GM12878 (cell line): ENCODE results near the gene TCF25. TPM values are rescaled to one million over a fixed set of nuclear protein-coding genes. Genes with fewer than 3 reads are reported as not detected.

ENCODE experiments used
- ATAC-seq: fragments of 200-7000 bp; cut with Tn5 transposase; 3 replicates; pipeline ENCODE4 v1.9.1; 2020; ENCODE audit warnings: mild to moderate bottlenecking, moderate library complexity
- BruUV-seq: library from RNA; stranded (reverse); fragments of 400-500 nt; replicated peaks from 2 replicates; lab custom pipeline; 2021; lab: Mats Ljungman, UMichigan
- CTCF ChIA-PET: fragments of 300-600 bp; sonication (Branson Sonifier 250); formaldehyde crosslinking; extraction: SDS; loops from one replicate; lab custom pipeline; 2021; ENCODE audit warnings: inconsistent platforms; lab: Yijun Ruan, JAX
- POLR2A ChIA-PET: fragments of 350-600 bp; formaldehyde crosslinking; extraction: SDS; loops from one replicate; lab custom pipeline; 2021; ENCODE audit warnings: inconsistent platforms; lab: Charles Lee
- RAD21 ChIA-PET: fragments of 300-600 bp; sonication (Branson Sonifier 250); formaldehyde crosslinking; loops from one replicate; lab custom pipeline; 2023; ENCODE audit warnings: antibody characterized with exemption; ENCODE audit not compliant: unreplicated experiment; lab: Charles Lee
- SMC1A ChIA-PET: fragments of 300-600 bp; sonication (Branson Sonifier 250); formaldehyde crosslinking; loops from one replicate; lab custom pipeline; 2023; ENCODE audit not compliant: unreplicated experiment, uncharacterized antibody; lab: Charles Lee
- DNase-seq: peaks from one replicate; pipeline ENCODE4 v3.0.0-alpha.2; 2011; ENCODE audit warnings: low read depth, low spot score
- FAIRE-seq: peaks from 3 replicates; lab custom pipeline; 2011; peaks lifted over from hg19 to GRCh38; lab: Jason Lieb, UNC
- H2AFZ ChIP-seq: 2 replicates; pipeline ENCODE4 v1.6.0; 2011; ENCODE audit warnings: low read depth, low read length, control low read depth; ENCODE audit not compliant: control insufficient read depth
- H3K27ac ChIP-seq: 2 replicates; pipeline ENCODE4 v1.5.1; 2011; ENCODE audit warnings: control low read depth; ENCODE audit not compliant: control insufficient read depth, insufficient read depth
- H3K27me3 ChIP-seq, 2 experiments: replicated peaks in 1 of 2; 2 replicates each; pipeline versions ENCODE4 v1.6.0 to v1.6.1; 2011; ENCODE audit warnings: low read length in 1 of 2; ENCODE audit not compliant: control insufficient read depth in 2 of 2, insufficient read depth in 2 of 2
- H3K36me3 ChIP-seq, 2 experiments: 2 replicates each; pipeline ENCODE4 v1.5.1; 2011; ENCODE audit warnings: low read length in 1 of 2; ENCODE audit not compliant: control insufficient read depth in 2 of 2, insufficient read depth in 2 of 2
- H3K4me1 ChIP-seq: 2 replicates; pipeline ENCODE4 v1.6.1; 2011; ENCODE audit warnings: mild to moderate bottlenecking, low read length, moderate library complexity, mixed read lengths; ENCODE audit not compliant: control insufficient read depth, insufficient read depth
- H3K4me2 ChIP-seq: 2 replicates; pipeline ENCODE4 v1.6.0; 2011; ENCODE audit warnings: control low read depth; ENCODE audit not compliant: control insufficient read depth, insufficient read depth
- H3K4me3 ChIP-seq: fragments of 200-600 bp; sonication (generic); 2 replicates; pipeline ENCODE4 v1.5.1; 2016
- H3K79me2 ChIP-seq: 2 replicates; pipeline ENCODE4 v1.6.0; 2011; ENCODE audit warnings: low read length; ENCODE audit not compliant: control insufficient read depth, insufficient read depth
- H3K9ac ChIP-seq: 2 replicates; pipeline ENCODE4 v1.8.0; 2011; ENCODE audit warnings: low read length, control low read depth, mixed read lengths; ENCODE audit not compliant: control insufficient read depth, insufficient read depth
- H3K9me3 ChIP-seq: replicated peaks from 3 replicates; pipeline ENCODE4 v1.5.1; 2011; ENCODE audit warnings: mild to moderate bottlenecking, low read length; ENCODE audit not compliant: control insufficient read depth, insufficient read depth
- H4K20me1 ChIP-seq: 2 replicates; pipeline ENCODE4 v1.6.0; 2011; ENCODE audit not compliant: control insufficient read depth, insufficient read depth
- CBX5 ChIP-seq: sonication (generic); IDR thresholded peaks from 2 replicates; pipeline ENCODE4 v1.6.1; 2016; ENCODE audit warnings: low read depth, moderate library complexity, mild to moderate bottlenecking, inconsistent platforms
- CHD4 ChIP-seq: fragments of 200-600 bp; sonication (generic); IDR thresholded peaks from 2 replicates; pipeline ENCODE4 v1.6.1; 2016; ENCODE audit warnings: mild to moderate bottlenecking
- EGR1 ChIP-seq, 2 experiments: IDR thresholded peaks; 1 replicate in 1 of 2; 2 replicates in 1 of 2; pipeline ENCODE4 v1.6.1; 2011 to 2012; ENCODE audit warnings: low read depth in 2 of 2, low read length in 2 of 2, borderline replicate concordance in 1 of 2, mild to moderate bottlenecking in 1 of 2, moderate library complexity in 1 of 2
- KLF5 ChIP-seq: fragments of 450-650 bp; IDR thresholded peaks from 2 replicates; pipeline ENCODE4 v1.6.1; 2014; ENCODE audit warnings: mild to moderate bottlenecking; ENCODE audit not compliant: partially characterized antibody
- NBN ChIP-seq: fragments of 450-650 bp; IDR thresholded peaks from 2 replicates; pipeline ENCODE4 v1.6.1; 2016
- RELA ChIP-seq: fragments of 450-650 bp; IDR thresholded peaks from 2 replicates; pipeline ENCODE4 v1.8.0; 2014; ENCODE audit warnings: borderline replicate concordance; ENCODE audit not compliant: partially characterized antibody
- SIN3A ChIP-seq: IDR thresholded peaks from 2 replicates; pipeline ENCODE4 v1.6.1; 2012; ENCODE audit warnings: low read depth, low read length, improper control_type of control experiment
- SUZ12 ChIP-seq: fragments of 200-600 bp; sonication (generic); IDR thresholded peaks from one replicate; pipeline ENCODE4 v1.6.1; 2018; ENCODE audit warnings: antibody characterized with exemption, mild to moderate bottlenecking; ENCODE audit not compliant: unreplicated experiment
- WRNIP1 ChIP-seq: IDR thresholded peaks from 2 replicates; pipeline ENCODE4 v1.6.1; 2011; ENCODE audit warnings: low read depth, low read length, improper control_type of control experiment, borderline replicate concordance
- ZNF687 ChIP-seq: fragments of 450-650 bp; IDR thresholded peaks from 2 replicates; pipeline ENCODE4 v1.6.1; 2017; ENCODE audit warnings: mild to moderate bottlenecking, moderate library complexity
- ZZZ3 ChIP-seq: IDR thresholded peaks from 2 replicates; pipeline ENCODE4 v1.6.1; 2011; ENCODE audit warnings: low read depth; ENCODE audit not compliant: control insufficient read depth, insufficient read length
- WGBS: methylation state at CpG from one replicate; pipeline ENCODE4 v1.1.6; 2016; ENCODE audit warnings: low lambda C conversion rate; ENCODE audit not compliant: insufficient replicate concordance, insufficient coverage; ENCODE audit errors: missing lambda C conversion rate; 5-methylcytosine and 5-hydroxymethylcytosine counted together
- in situ Hi-C: fragments of 300-500 bp; cut with MboI; formaldehyde crosslinking; loops from 9 replicates; pipeline ENCODE4 v1.14.3; 2018; ENCODE audit warnings: mixed read lengths
- intact Hi-C: fragments of 100-400 bp; cut with micrococcal nuclease; formaldehyde crosslinking; loops from one replicate; pipeline ENCODE4 v1.14.2; 2022; ENCODE audit not compliant: unreplicated experiment
- polyA plus RNA-seq, 11 experiments: library from polyadenylated mRNA; depleted of rRNA in 4 of 11; unstranded in 6 of 11; stranded (reverse) in 5 of 11; fragments of >200 nt; fragmentation: Nextera tagmentation in 4 of 11; fragmentation: Illumina TruSeq in 1 of 11; extraction: Ambion mirVana in 4 of 11; extraction: Trizol in 1 of 11; gene quantifications; 1 replicate in 1 of 11; 2 replicates in 10 of 11; pipeline versions ENCODE4 v1.2.1 to v1.2.3, GENCODE V29; 2011 to 2016; ENCODE audit warnings: inconsistent platforms in 2 of 11, missing spikeins in 2 of 11, low read depth in 1 of 11
- total RNA-seq, 4 experiments: library from RNA; depleted of rRNA in 3 of 4; stranded (reverse); fragments of >200 nt in 3 of 4; fragmentation: Illumina TruSeq in 1 of 4; extraction: Trizol in 1 of 4; gene quantifications; 2 replicates each; pipeline versions ENCODE4 v1.2.1 to v1.2.3, GENCODE V29; 2013 to 2021
- TF ChIP-seq, protein P1 (sequence below): fragments of 450-650 bp; IDR thresholded peaks from 2 replicates; pipeline ENCODE4 v1.6.1; 2017; ENCODE audit warnings: mild to moderate bottlenecking
- TF ChIP-seq, protein P2 (sequence below): fragments of 450-650 bp; IDR thresholded peaks from 2 replicates; pipeline ENCODE4 v1.6.1; 2016; ENCODE audit warnings: mild to moderate bottlenecking, moderate library complexity, borderline replicate concordance

Gene TCF25
- total and polyA plus RNA-seq, 10 of the 15 experiments (the other 5 are each of a cell fraction or from before 2014, with no cell fraction given), result 8.4 to 130 (median 89.4) TPM

DNA sequence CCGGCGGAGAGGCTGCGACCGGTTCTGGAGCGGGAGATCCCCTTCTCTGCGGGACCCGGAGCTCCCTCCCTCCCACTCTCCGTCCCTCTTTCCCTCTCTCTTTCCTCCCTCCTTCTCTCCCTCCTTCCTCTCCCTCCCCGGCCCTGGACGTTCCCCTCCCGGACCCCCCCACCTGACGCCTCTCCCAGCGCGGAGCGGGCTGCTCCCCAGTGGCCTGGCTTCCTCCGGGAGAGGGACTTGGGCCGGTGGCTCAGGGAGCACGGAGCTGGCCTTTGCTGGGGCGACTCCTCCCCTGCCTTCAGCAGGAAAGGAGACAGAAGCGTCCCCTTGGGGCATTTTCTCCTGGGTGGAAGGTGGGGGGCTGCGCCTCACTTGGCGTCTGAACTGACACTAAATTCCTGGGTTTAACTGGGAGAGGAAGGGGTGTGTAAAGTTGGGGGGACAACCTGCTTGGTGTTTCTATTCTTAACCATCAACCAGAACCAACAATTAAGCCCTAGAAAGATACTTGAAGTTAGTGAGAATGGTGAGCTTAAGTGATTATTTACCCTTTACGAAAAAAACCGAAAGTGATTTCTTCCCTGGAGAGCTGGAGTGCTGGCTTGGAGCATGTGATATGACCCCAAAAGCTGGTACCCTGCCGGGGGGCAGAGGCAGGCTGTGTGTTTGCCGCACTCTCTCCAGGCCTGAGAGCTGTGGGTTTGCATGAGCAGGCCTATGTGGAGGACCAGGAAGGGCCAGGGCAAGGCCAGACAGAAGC lies 44.3 kb upstream of the TCF25 start:
- in situ Hi-C loops, result no loop called here
- H2AFZ ChIP-seq, result no peak overlapping the region
- SMC1A ChIA-PET, result interaction anchor here (0.6 kb wide), 1 partner anchor 34 kb away, joined by 3 read pairs; no protein-coding TSS in a partner anchor
- H4K20me1 ChIP-seq, result no peaks in the 10 kb centered on the region
- H3K4me2 ChIP-seq, result 0 out of 2 replicates have a peak overlapping the region, but pooled peaks have one; percentile 17
- CTCF ChIA-PET, result no interaction called here
- no peak overlapping the region for H3K9ac ChIP-seq
- no peaks in the 10 kb centered on the region for H3K9me3 ChIP-seq
- peaks cover 1 to 3% of the 10 kb centered on the region in 2 experiments; a peak in 3 of 4 replicates for H3K27me3 ChIP-seq
- H3K79me2 ChIP-seq, result no peaks in the 10 kb centered on the region
- POLR2A ChIA-PET, result interaction anchor here (0.6 kb wide), 1 partner anchor 114 kb away, joined by 3 read pairs; no protein-coding TSS in a partner anchor
- no peak overlapping the region for H3K27ac ChIP-seq
- RAD21 ChIA-PET, result no interaction called here
- no peaks in the 10 kb centered on the region for H3K36me3 ChIP-seq
- H3K4me1 ChIP-seq, result no peaks in the 10 kb centered on the region
- BruUV-seq, result no TSS peak
- no peak for DNase-seq
- ATAC-seq, result no peak
- intact Hi-C loops, result no loop called here
- WGBS, result 38% methylated on average over 15 of the region's 26 CpGs
- H3K4me3 ChIP-seq, result no peak overlapping the region
- FAIRE-seq, result no peak
- no peak for TF ChIP-seq ZNF687
- TF ChIP-seq CBX5, result no peak
- TF ChIP-seq, protein P1, sequence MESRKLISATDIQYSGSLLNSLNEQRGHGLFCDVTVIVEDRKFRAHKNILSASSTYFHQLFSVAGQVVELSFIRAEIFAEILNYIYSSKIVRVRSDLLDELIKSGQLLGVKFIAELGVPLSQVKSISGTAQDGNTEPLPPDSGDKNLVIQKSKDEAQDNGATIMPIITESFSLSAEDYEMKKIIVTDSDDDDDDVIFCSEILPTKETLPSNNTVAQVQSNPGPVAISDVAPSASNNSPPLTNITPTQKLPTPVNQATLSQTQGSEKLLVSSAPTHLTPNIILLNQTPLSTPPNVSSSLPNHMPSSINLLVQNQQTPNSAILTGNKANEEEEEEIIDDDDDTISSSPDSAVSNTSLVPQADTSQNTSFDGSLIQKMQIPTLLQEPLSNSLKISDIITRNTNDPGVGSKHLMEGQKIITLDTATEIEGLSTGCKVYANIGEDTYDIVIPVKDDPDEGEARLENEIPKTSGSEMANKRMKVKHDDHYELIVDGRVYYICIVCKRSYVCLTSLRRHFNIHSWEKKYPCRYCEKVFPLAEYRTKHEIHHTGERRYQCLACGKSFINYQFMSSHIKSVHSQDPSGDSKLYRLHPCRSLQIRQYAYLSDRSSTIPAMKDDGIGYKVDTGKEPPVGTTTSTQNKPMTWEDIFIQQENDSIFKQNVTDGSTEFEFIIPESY, result no peak
- no peak for TF ChIP-seq KLF5
- no peak for TF ChIP-seq SIN3A
- no peak for TF ChIP-seq EGR1 (IDR thresholded peaks at IDR 0.05; ENCODE audit: borderline replicate concordance in 1 of 2, low read depth in 2 of 2, low read length in 2 of 2)
- TF ChIP-seq RELA, result no peak
- no peak for TF ChIP-seq SUZ12
- TF ChIP-seq, protein P2, sequence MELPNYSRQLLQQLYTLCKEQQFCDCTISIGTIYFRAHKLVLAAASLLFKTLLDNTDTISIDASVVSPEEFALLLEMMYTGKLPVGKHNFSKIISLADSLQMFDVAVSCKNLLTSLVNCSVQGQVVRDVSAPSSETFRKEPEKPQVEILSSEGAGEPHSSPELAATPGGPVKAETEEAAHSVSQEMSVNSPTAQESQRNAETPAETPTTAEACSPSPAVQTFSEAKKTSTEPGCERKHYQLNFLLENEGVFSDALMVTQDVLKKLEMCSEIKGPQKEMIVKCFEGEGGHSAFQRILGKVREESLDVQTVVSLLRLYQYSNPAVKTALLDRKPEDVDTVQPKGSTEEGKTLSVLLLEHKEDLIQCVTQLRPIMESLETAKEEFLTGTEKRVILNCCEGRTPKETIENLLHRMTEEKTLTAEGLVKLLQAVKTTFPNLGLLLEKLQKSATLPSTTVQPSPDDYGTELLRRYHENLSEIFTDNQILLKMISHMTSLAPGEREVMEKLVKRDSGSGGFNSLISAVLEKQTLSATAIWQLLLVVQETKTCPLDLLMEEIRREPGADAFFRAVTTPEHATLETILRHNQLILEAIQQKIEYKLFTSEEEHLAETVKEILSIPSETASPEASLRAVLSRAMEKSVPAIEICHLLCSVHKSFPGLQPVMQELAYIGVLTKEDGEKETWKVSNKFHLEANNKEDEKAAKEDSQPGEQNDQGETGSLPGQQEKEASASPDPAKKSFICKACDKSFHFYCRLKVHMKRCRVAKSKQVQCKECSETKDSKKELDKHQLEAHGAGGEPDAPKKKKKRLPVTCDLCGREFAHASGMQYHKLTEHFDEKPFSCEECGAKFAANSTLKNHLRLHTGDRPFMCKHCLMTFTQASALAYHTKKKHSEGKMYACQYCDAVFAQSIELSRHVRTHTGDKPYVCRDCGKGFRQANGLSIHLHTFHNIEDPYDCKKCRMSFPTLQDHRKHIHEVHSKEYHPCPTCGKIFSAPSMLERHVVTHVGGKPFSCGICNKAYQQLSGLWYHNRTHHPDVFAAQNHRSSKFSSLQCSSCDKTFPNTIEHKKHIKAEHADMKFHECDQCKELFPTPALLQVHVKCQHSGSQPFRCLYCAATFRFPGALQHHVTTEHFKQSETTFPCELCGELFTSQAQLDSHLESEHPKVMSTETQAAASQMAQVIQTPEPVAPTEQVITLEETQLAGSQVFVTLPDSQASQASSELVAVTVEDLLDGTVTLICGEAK, result no peak
- TF ChIP-seq CHD4, result no peak
- no peak for TF ChIP-seq ZZZ3
- TF ChIP-seq WRNIP1, result no peak
- no peak for TF ChIP-seq NBN
